ENCODE data around the gene CREBZF.

DNA sequence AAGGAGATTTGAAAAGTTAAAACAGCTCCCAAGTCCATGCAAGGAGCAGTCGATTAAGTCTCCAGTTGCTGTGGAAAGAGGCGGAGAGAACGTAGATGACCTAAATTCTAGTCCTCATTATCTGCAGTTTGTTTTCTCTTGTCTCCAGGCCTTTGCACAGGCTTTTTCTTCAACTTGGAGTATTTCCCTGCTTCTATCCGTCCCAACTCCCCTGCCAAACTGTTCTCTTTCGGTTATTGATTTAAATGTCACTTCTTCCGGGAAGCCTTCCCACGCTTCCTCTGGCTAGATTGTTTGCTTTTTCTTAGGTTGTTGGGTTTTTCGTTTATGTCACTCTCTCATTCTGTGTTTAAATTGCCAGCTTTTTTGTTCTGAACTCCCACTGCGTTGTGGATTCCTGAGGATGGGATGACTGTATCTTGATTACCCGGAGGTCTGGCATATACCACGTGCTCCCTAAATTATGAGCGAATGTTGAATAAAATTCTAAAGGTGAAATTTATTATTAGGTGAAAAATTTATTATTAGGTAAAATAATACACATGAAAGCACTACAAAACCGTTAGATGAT, 36.1 kb downstream of the CREBZF start:
- TF ChIP-seq, protein P1, sequence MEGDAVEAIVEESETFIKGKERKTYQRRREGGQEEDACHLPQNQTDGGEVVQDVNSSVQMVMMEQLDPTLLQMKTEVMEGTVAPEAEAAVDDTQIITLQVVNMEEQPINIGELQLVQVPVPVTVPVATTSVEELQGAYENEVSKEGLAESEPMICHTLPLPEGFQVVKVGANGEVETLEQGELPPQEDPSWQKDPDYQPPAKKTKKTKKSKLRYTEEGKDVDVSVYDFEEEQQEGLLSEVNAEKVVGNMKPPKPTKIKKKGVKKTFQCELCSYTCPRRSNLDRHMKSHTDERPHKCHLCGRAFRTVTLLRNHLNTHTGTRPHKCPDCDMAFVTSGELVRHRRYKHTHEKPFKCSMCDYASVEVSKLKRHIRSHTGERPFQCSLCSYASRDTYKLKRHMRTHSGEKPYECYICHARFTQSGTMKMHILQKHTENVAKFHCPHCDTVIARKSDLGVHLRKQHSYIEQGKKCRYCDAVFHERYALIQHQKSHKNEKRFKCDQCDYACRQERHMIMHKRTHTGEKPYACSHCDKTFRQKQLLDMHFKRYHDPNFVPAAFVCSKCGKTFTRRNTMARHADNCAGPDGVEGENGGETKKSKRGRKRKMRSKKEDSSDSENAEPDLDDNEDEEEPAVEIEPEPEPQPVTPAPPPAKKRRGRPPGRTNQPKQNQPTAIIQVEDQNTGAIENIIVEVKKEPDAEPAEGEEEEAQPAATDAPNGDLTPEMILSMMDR (IDR thresholded peaks at IDR 0.05), result no peak
- TF ChIP-seq EP300 (IDR thresholded peaks at IDR 0.05) (no peak), POLR2A (IDR thresholded peaks at IDR 0.05) (no peak)
